HG02938 (cell line): Measurements from ENCODE around the gene C19orf12.
"Not testable (repeated sequence)": the region's sequence is repeated elsewhere in the genome, so short reads cannot be mapped to it uniquely, and the experiment has no call there.

Experiments
- ATAC-seq: cut with Tn5 transposase; IDR thresholded peaks from one replicate; pipeline ENCODE4 v1.9.1; 2021; ENCODE audit warnings: mild to moderate bottlenecking, moderate library complexity; ENCODE audit not compliant: unreplicated experiment

The C19orf12 gene

GRCh38 chr19:29677001-29677817 is 37.9 kb downstream of the C19orf12 start:
- no peak for ATAC-seq

- ATAC-seq: no peak
These were observed 38.5 kb downstream of the C19orf12 start for GRCh38 chr19:29676586-29676985.

GRCh38 chr19:29675650-29676186 is 39.3 kb downstream of the C19orf12 start:
- no peak for ATAC-seq

- no peak for ATAC-seq
These were observed 39.9 kb downstream of the C19orf12 start for GRCh38 chr19:29675120-29675649.

- no peak for ATAC-seq
These were observed 40.5 kb downstream of the C19orf12 start for GRCh38 chr19:29674374-29675119.

GRCh38 chr19:29673451-29674371 is 41.4 kb downstream of the C19orf12 start:
- ATAC-seq: no peak

- ATAC-seq: no peak
These were observed 42.1 kb downstream of the C19orf12 start for GRCh38 chr19:29672933-29673336.

- no peak for ATAC-seq
These were observed 42.6 kb downstream of the C19orf12 start for GRCh38 chr19:29672319-29672932.

GRCh38 chr19:29671393-29672160 is 43.5 kb downstream of the C19orf12 start:
- peak; percentile 75 for ATAC-seq

GRCh38 chr19:29671026-29671392 is 44.1 kb downstream of the C19orf12 start:
- ATAC-seq: not testable (repeated sequence)

- no peak for ATAC-seq
These were observed 44.8 kb downstream of the C19orf12 start for GRCh38 chr19:29670255-29670654.

- ATAC-seq: no peak
These were observed 46.1 kb downstream of the C19orf12 start for GRCh38 chr19:29668746-29669609.

GRCh38 chr19:29667901-29668341 is 47.1 kb downstream of the C19orf12 start:
- no peak for ATAC-seq

- no peak for ATAC-seq
These were observed 47.7 kb downstream of the C19orf12 start for GRCh38 chr19:29667387-29667783.

GRCh38 chr19:29666578-29667386 is 48.3 kb downstream of the C19orf12 start:
- ATAC-seq: no peak

GRCh38 chr19:29665826-29666577 is 49.1 kb downstream of the C19orf12 start:
- peak; percentile 19 for ATAC-seq
